ENCODE results near the gene MOB1B. TPM values are rescaled to one million over a fixed set of nuclear protein-coding genes. Genes with fewer than 3 reads are reported as not detected.

Gene MOB1B
- total RNA-seq, 1 donor from 2014 or later: 49.4 TPM

DNA sequence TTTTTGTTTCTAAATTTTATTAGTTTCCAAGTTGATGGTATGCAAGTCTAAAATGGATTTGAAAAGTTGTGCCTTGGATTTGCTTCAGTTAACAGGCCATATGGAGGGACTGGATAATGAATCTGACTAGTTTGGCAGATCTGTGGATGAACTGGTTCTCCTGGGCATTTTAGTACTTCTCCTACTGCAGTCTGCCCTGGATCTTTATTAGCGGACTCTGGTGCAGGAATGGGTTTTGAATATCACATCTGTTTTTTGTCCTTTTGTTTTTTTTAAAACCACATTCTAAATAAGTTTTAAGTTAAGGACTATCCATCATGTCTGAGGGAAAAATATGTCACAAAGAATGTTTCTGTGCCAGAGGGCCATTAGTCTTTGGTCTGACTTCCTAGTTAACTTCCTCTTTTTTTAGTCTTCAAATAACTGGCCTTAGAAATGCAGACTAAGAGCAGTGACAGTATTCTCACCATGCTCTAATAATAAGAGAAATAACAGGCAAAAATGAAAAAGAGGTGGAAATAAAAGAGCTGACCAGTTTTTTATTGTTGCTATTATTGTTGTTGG is 77.4 kb downstream of the MOB1B start:
- H3K4me3 Mint-ChIP-seq (ENCODE audit: unreplicated experiment): no peak overlapping the region
- DNase-seq (ENCODE audit: low spot score): no peak
- no peaks in the 10 kb centered on the region for H3K27me3 Mint-ChIP-seq (ENCODE audit: unreplicated experiment)
- no peaks in the 10 kb centered on the region for H3K9me3 Mint-ChIP-seq (ENCODE audit: unreplicated experiment)
- H3K4me1 Mint-ChIP-seq (ENCODE audit: unreplicated experiment): peaks cover 39% of the 10 kb centered on the region
- TF ChIP-seq, protein P1, sequence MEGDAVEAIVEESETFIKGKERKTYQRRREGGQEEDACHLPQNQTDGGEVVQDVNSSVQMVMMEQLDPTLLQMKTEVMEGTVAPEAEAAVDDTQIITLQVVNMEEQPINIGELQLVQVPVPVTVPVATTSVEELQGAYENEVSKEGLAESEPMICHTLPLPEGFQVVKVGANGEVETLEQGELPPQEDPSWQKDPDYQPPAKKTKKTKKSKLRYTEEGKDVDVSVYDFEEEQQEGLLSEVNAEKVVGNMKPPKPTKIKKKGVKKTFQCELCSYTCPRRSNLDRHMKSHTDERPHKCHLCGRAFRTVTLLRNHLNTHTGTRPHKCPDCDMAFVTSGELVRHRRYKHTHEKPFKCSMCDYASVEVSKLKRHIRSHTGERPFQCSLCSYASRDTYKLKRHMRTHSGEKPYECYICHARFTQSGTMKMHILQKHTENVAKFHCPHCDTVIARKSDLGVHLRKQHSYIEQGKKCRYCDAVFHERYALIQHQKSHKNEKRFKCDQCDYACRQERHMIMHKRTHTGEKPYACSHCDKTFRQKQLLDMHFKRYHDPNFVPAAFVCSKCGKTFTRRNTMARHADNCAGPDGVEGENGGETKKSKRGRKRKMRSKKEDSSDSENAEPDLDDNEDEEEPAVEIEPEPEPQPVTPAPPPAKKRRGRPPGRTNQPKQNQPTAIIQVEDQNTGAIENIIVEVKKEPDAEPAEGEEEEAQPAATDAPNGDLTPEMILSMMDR (IDR thresholded peaks at IDR 0.05; ENCODE audit: unreplicated experiment): no peak
- H3K36me3 Mint-ChIP-seq (ENCODE audit: low read depth, unreplicated experiment): peaks cover 5% of the 10 kb centered on the region
- peak overlapping the region; percentile 61 for H3K27ac Mint-ChIP-seq (ENCODE audit: unreplicated experiment)

DNA sequence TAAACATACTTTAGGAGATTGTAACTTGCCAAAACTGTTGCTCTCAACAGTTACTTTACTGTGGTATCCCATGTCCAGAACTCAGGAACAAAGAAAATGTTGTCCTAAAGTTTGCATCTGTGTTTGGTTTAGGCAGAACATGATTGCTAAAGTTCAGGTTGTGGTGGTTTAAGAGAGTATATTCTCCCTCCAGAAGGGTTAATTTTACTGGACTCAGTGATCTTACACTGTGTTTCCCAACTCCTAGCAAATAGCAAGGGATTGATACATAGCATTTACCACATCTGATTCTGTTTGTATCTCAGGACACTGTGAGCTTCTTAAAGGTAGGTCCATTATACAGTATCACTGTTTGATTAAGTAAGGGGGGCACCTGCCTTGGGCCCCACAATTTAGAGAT is 78.0 kb downstream of the MOB1B start:
- no peak for DNase-seq (ENCODE audit: low spot score)
- Mint-ChIP-seq H3K27ac (ENCODE audit: unreplicated experiment) (peak overlapping the region; percentile 89), H3K36me3 (ENCODE audit: low read depth, unreplicated experiment) (peaks cover 5% of the 10 kb centered on the region), H3K27me3 (ENCODE audit: unreplicated experiment) (no peaks in the 10 kb centered on the region), H3K4me3 (ENCODE audit: unreplicated experiment) (no peak overlapping the region), H3K4me1 (ENCODE audit: unreplicated experiment) (peaks cover 39% of the 10 kb centered on the region), H3K9me3 (ENCODE audit: unreplicated experiment) (no peaks in the 10 kb centered on the region)
- TF ChIP-seq, protein P1 (IDR thresholded peaks at IDR 0.05; ENCODE audit: unreplicated experiment): no peak

DNA sequence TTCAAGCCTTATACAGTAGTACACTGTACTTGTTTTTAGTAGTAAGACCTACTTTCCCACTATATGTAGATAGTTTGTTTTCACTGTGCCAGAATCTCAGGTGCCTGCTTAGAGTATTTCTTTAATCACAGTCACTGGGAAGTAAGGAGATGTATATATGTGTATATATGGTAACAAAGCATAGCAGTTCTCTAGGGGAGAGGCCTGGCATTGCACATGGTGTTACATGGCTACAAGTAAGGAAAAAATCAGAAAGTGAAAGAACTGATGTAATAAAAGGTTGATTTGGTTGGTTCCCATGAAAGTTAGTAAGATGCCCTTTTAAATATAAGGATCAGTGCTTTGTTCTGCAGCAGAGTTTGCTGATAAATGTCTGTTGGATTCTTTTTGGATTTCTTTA is 81.9 kb downstream of the MOB1B start:
- no peak overlapping the region for H3K27ac Mint-ChIP-seq (ENCODE audit: unreplicated experiment)
- H3K27me3 Mint-ChIP-seq (ENCODE audit: unreplicated experiment): no peaks in the 10 kb centered on the region

DNA sequence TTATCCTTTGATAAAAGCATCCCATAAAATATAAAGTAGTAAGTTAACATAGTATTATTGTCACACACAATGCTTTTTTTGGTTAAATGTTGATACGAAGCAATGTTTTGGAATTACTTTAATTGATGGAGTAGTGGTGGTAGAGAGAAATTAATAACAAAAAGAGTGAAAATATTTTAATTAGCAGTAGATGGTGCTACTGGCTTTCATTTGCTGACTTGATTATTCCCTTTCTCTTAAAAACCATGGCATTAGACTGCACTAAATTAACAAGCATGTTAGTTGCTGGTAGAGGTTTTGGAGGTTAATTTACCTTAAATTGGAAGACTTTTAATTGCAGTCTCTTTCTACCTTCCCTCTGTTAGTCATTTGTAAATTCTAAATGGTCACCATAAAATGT is 82.4 kb downstream of the MOB1B start:
- Mint-ChIP-seq H3K27ac (ENCODE audit: unreplicated experiment) (no peak overlapping the region), H3K4me1 (ENCODE audit: unreplicated experiment) (peaks cover 27% of the 10 kb centered on the region), H3K27me3 (ENCODE audit: unreplicated experiment) (no peaks in the 10 kb centered on the region), H3K36me3 (ENCODE audit: low read depth, unreplicated experiment) (no peaks in the 10 kb centered on the region), H3K9me3 (ENCODE audit: unreplicated experiment) (no peaks in the 10 kb centered on the region), H3K4me3 (ENCODE audit: unreplicated experiment) (no peak overlapping the region)
- DNase-seq (ENCODE audit: low spot score): no peak
- TF ChIP-seq, protein P1 (IDR thresholded peaks at IDR 0.05; ENCODE audit: unreplicated experiment): no peak

More for the DNA sequence above, 81.9 kb downstream of the MOB1B start:
- TF ChIP-seq, protein P1 (IDR thresholded peaks at IDR 0.05; ENCODE audit: unreplicated experiment): no peak
- no peak overlapping the region for H3K4me3 Mint-ChIP-seq (ENCODE audit: unreplicated experiment)
- no peaks in the 10 kb centered on the region for H3K36me3 Mint-ChIP-seq (ENCODE audit: low read depth, unreplicated experiment)
- no peaks in the 10 kb centered on the region for H3K9me3 Mint-ChIP-seq (ENCODE audit: unreplicated experiment)
- DNase-seq (ENCODE audit: low spot score): no peak
- H3K4me1 Mint-ChIP-seq (ENCODE audit: unreplicated experiment): peaks cover 32% of the 10 kb centered on the region

DNA sequence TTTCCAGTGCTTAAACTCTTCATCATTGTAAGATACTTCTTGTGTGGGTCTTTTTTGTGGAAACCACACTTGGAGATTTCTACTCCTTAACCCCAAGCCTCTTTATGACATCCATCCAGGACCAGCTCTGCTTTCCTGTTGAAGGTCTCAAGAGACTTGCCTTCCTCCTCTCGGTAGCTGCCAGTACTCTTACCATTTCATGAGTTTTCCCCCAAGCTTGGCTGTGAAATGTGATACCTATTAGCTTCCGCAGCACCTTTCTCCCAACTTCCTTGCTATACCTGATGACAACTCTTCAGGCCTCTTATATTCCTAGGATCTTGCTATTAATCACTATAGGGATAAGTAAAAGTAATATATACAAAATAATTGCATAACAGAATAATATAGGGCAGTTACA is 89.4 kb downstream of the MOB1B start:
- H3K27ac Mint-ChIP-seq (ENCODE audit: unreplicated experiment): no peak overlapping the region
- H3K4me3 Mint-ChIP-seq (ENCODE audit: unreplicated experiment): no peak overlapping the region
- peaks cover 10% of the 10 kb centered on the region for H3K27me3 Mint-ChIP-seq (ENCODE audit: unreplicated experiment)
- no peaks in the 10 kb centered on the region for H3K36me3 Mint-ChIP-seq (ENCODE audit: low read depth, unreplicated experiment)
- H3K9me3 Mint-ChIP-seq (ENCODE audit: unreplicated experiment): no peaks in the 10 kb centered on the region
- TF ChIP-seq, protein P1 (IDR thresholded peaks at IDR 0.05; ENCODE audit: unreplicated experiment): no peak
- H3K4me1 Mint-ChIP-seq (ENCODE audit: unreplicated experiment): peaks cover 26% of the 10 kb centered on the region
- no peak for DNase-seq (ENCODE audit: low spot score)

Measured in endothelial cell (in vitro differentiated cells).